HG03025 (cell line): ENCODE results near the gene PCBP3.

ENCODE experiments used
- ATAC-seq: cut with Tn5 transposase; IDR thresholded peaks from one replicate; pipeline ENCODE4 v1.9.1; 2021; ENCODE audit warnings: mild to moderate bottlenecking, moderate library complexity; ENCODE audit not compliant: unreplicated experiment, low FRiP score

The PCBP3 gene

GRCh38 chr21:45853703-45854342 lies 210.3 kb downstream of the PCBP3 start:
- ATAC-seq = no peak

GRCh38 chr21:45854690-45855247 lies 211.2 kb downstream of the PCBP3 start:
- ATAC-seq = no peak

- ATAC-seq = no peak
Observed at GRCh38 chr21:45855248-45855811, 211.8 kb downstream of the PCBP3 start.

GRCh38 chr21:45856442-45856841 lies 212.9 kb downstream of the PCBP3 start:
- ATAC-seq = no peak

- no peak for ATAC-seq
Observed at GRCh38 chr21:45856906-45857305, 213.4 kb downstream of the PCBP3 start.

GRCh38 chr21:45857761-45858160 lies 214.2 kb downstream of the PCBP3 start:
- ATAC-seq = no peak

- ATAC-seq = no peak
Observed at GRCh38 chr21:45858180-45858579, 214.7 kb downstream of the PCBP3 start.

- ATAC-seq = no peak
Observed at GRCh38 chr21:45859041-45859761, 215.7 kb downstream of the PCBP3 start.

- ATAC-seq = no peak
Observed at GRCh38 chr21:45859762-45860357, 216.3 kb downstream of the PCBP3 start.

- no peak for ATAC-seq
Observed at GRCh38 chr21:45860493-45861155, 217.1 kb downstream of the PCBP3 start.

- no peak for ATAC-seq
Observed at GRCh38 chr21:45861156-45861870, 217.8 kb downstream of the PCBP3 start.

- ATAC-seq = no peak
Observed at GRCh38 chr21:45862543-45863207, 219.2 kb downstream of the PCBP3 start.

- no peak for ATAC-seq
Observed at GRCh38 chr21:45863267-45863666, 219.7 kb downstream of the PCBP3 start.

GRCh38 chr21:45863751-45864150 lies 220.2 kb downstream of the PCBP3 start:
- no peak for ATAC-seq

- ATAC-seq = no peak
Observed at GRCh38 chr21:45864436-45864835, 220.9 kb downstream of the PCBP3 start.

GRCh38 chr21:45865106-45865835 lies 221.7 kb downstream of the PCBP3 start:
- ATAC-seq = no peak

GRCh38 chr21:45866551-45866950 lies 223.0 kb downstream of the PCBP3 start:
- ATAC-seq = no peak

- ATAC-seq = no peak
Observed at GRCh38 chr21:45867041-45867666, 223.6 kb downstream of the PCBP3 start.
